HG02759 (cell line): ENCODE data around the gene KANSL2.
"Not testable (repeated sequence)": the region's sequence is repeated elsewhere in the genome, so short reads cannot be mapped to it uniquely, and the experiment has no call there.

Source experiments
- ATAC-seq: cut with Tn5 transposase; IDR thresholded peaks from one replicate; pipeline ENCODE4 v1.9.1; 2021; ENCODE audit warnings: mild to moderate bottlenecking, moderate library complexity; ENCODE audit not compliant: unreplicated experiment

Gene KANSL2

GRCh38 chr12:48681710-48682532 is at the start of gene KANSL2:
TSS of gene KANSL2 (minus strand) at chr12:48682238. CDS start at chr12:48681632, 606 bp downstream.
- ATAC-seq: peak; percentile 96

DNA sequence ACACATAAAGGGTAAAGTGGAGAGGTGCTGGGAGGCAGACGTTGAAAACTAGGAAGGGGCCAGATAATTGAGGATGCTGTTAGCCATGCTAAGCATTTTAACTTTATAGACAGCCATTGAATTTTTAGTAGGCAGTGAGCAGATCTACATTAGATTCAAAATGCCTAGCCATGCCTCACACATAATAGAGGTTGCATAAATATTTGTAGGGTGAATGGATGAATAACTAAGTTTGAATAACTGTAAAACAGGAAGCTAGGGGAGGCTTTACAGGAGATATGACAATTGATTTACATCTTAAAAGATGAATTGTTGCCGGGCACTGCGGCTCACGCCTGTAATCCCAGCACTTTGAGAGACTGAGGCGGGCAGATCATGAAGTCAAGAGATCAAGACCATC is 46.8 kb upstream of the KANSL2 start:
- ATAC-seq: no peak

DNA sequence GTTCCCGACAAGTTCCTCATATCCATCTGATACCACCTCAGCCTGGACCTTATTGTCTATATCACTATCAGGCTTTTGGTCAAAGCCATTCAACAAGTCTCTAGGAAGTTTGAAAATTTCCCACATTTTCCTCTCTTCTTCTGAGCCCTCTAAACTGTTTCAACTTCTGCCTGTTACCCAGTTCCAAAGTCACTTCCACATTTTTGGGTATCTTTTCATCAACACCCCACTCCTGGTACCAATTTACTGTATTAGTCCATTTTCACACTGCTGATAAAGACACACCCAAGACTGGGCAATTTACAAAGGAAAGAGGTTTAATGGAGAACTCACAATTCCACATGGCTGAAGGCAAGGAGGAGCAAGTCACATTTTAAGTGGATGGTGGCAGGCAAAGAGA is 38.7 kb upstream of the KANSL2 start:
- not testable (repeated sequence) for ATAC-seq

DNA sequence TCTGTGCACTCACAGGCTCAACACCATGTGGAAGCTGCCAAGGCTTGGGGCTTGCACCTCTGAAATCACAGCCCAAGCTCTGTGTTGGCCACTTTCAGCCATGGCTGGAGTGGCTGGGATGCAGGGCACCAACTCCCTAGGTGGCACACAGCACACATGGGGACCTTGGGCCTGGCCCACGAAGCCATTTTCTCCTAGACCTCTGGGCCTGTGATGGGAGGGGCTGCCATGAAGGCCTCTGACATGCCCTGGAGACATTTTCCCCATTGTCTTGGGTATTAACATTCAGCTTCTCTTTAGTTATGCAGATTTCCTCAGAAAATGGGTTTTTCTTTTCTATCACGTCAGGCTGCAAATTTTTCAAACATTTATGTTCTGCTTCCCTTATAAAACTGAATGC is 38.1 kb upstream of the KANSL2 start:
- ATAC-seq: not testable (repeated sequence)

DNA sequence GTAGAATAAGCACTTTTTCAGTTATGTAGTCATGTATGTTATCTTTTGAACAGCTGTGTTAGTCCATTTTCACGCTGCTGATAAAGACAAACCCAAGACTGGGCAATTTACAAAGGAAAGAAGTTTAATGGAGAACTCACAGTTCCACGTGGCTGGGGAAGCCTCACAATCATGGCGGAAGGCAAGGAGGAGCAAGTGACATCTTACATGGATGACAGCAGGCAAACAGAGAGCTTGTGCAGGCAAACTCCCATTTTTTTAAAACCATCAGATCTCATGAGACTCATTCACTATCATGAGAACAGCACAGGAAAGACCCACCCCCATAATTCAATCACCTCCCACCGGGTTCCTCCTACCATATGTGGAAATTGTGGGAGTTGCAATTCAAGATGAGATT is 37.0 kb upstream of the KANSL2 start:
- not testable (repeated sequence) for ATAC-seq

- ATAC-seq: peak; percentile 1
Measured at GRCh38 chr12:48717252-48717695, 35.2 kb upstream of the KANSL2 start.

- ATAC-seq: peak; percentile 97
Measured at GRCh38 chr12:48716493-48717251, 34.6 kb upstream of the KANSL2 start, which contains the start of gene CCNT1. TSS of gene CCNT1 (minus strand) at chr12:48716707. CDS start at chr12:48716675, 32 bp downstream.

GRCh38 chr12:48716168-48716492 is 34.1 kb upstream of the KANSL2 start:
- ATAC-seq: no peak

DNA sequence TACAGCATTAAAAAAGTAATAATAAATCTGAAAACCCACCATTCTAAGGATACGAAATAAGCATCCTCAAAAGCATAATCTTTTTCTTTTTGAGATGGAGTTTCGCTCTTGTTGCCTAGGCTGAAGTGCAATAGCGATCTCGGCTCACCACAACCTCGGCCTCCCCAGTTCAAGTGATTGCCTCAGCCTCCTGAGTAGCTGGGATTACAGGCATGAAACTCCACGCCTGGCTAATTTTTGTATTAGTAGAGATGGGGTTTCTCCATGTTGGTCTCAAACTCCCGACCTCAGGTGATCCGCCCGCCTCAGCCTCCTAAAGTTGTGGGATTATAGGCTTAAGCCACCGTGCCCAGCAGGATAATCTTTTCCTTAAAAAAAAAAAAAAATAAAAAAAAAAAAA is 30.2 kb upstream of the KANSL2 start:
- no peak for ATAC-seq

DNA sequence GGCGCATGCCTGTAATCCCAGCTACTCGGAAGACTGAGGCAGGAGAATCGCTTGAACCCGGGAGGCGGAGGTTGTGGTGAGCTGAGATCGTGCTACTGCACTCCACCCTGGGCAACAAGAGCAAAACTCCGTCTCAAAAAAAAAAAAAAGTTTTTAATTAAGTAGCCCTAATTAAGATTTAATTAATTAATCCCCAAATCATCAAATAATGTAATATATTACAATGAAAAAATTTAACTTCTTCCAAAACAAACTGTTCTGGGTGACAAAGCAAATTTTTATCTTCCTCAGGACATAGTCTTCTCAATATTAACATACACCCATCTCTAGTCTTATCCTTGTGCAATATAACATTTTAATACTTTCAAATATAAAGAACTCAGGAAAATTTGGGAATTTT is 16.8 kb upstream of the KANSL2 start:
- not testable (repeated sequence) for ATAC-seq

- ATAC-seq: no peak
Measured at GRCh38 chr12:48696626-48697025, 14.6 kb upstream of the KANSL2 start.

GRCh38 chr12:48695859-48696258 is 13.8 kb upstream of the KANSL2 start:
- no peak for ATAC-seq

DNA sequence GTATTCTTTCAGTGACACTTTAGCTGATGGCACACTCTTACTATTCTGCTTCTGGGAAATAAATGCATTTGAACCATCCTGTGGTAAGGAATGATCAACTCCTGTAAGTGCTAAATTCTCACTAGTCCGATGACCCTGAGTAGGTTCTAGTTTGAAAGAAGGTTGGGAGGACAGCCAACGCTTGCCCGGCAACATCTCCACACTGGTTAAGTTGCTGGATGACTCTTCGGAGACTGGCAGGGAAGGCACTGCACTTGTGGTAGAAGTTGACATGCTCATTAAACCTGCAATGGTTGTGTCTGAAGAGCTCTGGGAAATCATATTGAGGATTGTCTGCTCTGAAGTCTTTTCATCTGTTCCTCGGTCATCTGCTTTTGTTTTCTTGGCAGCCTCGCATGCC is 12.0 kb upstream of the KANSL2 start:
- no peak for ATAC-seq

- ATAC-seq: no peak
Measured at GRCh38 chr12:48693572-48693971, 11.5 kb upstream of the KANSL2 start.

GRCh38 chr12:48691826-48692487 is 9.9 kb upstream of the KANSL2 start:
- no peak for ATAC-seq

DNA sequence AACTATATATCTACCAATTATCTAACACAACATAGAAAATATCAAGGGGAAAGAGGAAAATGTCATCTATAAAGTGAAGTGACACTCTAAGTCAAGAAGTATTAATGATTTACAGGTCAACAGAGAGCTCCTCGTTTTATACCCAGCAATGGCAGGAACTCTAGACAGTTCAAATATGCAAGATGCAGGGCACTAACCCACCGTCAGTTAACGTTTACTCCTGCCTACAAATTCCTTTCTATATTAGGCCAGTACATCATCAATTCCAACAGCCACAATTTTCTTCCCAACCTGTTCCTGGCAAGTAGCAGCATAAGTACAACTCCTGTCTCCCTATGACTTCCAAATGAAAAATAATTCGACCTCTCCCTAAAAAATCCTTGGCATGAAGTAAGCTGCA is 9.0 kb upstream of the KANSL2 start:
- no peak for ATAC-seq

- no peak for ATAC-seq
Measured at GRCh38 chr12:48690436-48690835, 8.4 kb upstream of the KANSL2 start.

DNA sequence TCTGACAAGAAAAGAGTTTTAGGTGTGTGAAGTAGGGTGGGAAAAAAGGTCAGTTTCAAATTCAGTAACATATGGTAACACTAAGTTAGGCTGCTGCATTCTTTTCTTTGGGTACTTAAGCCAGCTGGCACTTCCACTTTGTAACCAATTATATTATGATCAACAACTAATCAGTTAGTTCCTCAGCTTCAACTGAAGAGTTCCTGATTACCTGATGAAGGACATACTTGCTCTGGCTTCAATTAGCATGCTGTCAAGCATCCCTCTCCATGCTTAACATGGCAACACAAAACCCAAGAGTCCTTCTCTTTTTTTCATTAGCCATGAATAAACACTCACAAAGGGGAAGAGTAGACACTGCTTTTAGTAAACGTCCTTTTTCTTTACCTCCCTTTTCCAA is 6.8 kb upstream of the KANSL2 start:
- no peak for ATAC-seq

- no peak for ATAC-seq
Measured at GRCh38 chr12:48687592-48687991, 5.6 kb upstream of the KANSL2 start.

GRCh38 chr12:48686615-48687334 is 4.7 kb upstream of the KANSL2 start:
- no peak for ATAC-seq

DNA sequence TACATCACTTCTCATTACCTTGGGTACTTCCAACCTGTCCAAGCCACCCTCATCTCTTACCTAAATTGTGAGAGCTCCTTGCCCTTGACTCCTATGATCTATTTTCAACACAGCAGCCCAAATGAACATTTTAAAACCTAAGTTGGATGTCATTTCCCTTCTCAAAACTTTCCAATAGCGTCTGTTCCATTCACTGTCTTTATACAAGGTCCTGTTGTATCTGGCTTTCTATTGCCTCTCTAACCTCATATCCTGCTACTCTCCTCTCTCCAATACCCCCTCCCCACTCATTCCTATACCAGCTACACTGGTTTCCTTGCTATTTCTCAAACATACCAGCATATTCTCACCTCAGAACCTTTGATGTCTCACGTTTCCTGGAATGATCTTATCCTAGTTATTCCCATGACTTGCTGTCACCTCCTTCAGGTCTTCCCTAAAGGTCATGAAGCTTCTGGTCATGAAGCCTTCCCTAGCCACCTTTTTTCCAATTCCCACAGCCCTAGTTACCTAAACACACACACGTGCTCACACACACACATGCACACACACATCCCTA is 4.1 kb upstream of the KANSL2 start:
- no peak for ATAC-seq
